Sigmoid colon (tissue), 4 donors: ENCODE measurements around the gene SAA2.

Experiments
- EP300 ChIP-seq, 4 donors: sonication (generic); formaldehyde crosslinking; IDR thresholded peaks; one replicate each; pipeline ENCODE4 v1.6.1; 2017; ENCODE audit warnings: antibody characterized with exemption in 4 of 4
- TF ChIP-seq, protein P1 (sequence below), 4 experiments: fragments of 450-650 bp in 3 of 4; fragments of 200-600 bp in 1 of 4; IDR thresholded peaks; one replicate each; pipeline ENCODE4 v1.5.1; 2016 to 2019; ENCODE audit warnings: antibody characterized with exemption in 4 of 4, mild to moderate bottlenecking in 3 of 4, moderate library complexity in 2 of 4

DNA sequence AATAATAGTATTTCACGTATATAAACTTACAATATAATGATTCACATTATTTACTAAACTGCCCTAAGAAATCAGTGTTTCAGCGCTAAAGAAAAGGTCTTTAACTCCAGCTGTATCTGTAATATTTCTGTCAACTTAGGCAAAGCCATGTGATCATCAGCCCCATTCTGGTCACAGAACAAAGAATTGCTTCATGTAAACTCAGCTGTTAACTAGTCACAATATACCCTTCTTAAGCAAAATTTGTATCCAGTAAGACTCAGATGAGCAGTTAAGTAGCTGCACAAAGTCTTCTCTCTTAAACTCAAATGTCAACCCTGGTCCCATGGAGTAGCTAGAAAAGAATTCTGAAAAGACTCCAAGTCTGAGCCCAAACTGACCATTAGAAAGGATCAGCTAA is 46.8 kb upstream of the SAA2 start:
- TF ChIP-seq, protein P1, sequence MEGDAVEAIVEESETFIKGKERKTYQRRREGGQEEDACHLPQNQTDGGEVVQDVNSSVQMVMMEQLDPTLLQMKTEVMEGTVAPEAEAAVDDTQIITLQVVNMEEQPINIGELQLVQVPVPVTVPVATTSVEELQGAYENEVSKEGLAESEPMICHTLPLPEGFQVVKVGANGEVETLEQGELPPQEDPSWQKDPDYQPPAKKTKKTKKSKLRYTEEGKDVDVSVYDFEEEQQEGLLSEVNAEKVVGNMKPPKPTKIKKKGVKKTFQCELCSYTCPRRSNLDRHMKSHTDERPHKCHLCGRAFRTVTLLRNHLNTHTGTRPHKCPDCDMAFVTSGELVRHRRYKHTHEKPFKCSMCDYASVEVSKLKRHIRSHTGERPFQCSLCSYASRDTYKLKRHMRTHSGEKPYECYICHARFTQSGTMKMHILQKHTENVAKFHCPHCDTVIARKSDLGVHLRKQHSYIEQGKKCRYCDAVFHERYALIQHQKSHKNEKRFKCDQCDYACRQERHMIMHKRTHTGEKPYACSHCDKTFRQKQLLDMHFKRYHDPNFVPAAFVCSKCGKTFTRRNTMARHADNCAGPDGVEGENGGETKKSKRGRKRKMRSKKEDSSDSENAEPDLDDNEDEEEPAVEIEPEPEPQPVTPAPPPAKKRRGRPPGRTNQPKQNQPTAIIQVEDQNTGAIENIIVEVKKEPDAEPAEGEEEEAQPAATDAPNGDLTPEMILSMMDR (IDR thresholded peaks at IDR 0.05): no peak
- TF ChIP-seq EP300 (IDR thresholded peaks at IDR 0.05): no peak
